T1000 (cell line): ENCODE measurements around the gene ATXN10.
"Not testable (repeated sequence)": the region's sequence is repeated elsewhere in the genome, so short reads cannot be mapped to it uniquely, and the experiment has no call there.

ENCODE experiments used
- DNase-seq: peaks from one replicate; lab custom pipeline; 2025; ENCODE audit warnings: mixed read lengths; lab: John Stamatoyannopoulos, UW

The ATXN10 gene, protein sequence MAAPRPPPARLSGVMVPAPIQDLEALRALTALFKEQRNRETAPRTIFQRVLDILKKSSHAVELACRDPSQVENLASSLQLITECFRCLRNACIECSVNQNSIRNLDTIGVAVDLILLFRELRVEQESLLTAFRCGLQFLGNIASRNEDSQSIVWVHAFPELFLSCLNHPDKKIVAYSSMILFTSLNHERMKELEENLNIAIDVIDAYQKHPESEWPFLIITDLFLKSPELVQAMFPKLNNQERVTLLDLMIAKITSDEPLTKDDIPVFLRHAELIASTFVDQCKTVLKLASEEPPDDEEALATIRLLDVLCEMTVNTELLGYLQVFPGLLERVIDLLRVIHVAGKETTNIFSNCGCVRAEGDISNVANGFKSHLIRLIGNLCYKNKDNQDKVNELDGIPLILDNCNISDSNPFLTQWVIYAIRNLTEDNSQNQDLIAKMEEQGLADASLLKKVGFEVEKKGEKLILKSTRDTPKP

GRCh38 chr22:45671783-45672563 lies at the start of gene ATXN10:
Gene ATXN10, plus strand, starts transcription at chr22:45671834. Its CDS starts 230 bp downstream, at chr22:45672064.
- peak; percentile 73 for DNase-seq

DNA sequence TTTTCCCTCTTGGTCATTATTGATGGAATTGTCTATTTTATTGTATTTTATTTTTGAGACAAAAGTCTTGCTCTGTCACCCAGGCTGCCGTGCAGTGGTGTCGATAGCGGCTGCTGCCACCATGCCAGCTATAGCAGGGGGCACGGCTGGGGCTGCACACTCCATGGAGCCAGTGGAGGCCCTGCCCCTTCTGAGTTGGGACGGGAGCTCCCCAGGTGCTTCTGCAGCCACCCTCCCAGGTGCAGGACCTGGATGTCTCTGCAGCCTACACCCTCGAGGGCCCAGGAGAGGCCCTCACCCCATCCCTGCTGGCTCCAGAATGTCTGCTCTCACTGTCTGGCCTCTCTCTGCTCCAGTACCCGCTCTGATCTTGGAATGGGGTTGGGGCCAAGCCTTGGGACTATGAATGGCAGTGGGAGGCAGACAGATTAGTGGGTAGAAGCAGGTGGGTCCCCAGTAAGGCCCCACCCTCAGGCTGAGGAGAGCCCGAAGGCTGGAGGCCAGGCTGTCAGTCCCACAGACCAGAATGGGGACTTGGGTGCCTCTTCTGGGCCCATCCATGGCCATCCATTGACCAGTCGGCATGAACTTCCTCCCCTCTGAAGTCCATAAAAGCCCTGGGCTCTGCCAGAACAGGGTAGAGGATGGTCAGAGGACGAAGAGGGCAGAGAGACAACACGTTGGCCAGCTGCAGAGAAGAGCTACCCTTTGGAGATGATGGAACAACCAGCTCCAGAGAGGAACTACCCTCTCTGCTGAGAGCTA lies 49.6 kb upstream of the ATXN10 start:
- DNase-seq = no peak

- not testable (repeated sequence) for DNase-seq
These were observed 48.0 kb upstream of the ATXN10 start for GRCh38 chr22:45623464-45624145.

DNA sequence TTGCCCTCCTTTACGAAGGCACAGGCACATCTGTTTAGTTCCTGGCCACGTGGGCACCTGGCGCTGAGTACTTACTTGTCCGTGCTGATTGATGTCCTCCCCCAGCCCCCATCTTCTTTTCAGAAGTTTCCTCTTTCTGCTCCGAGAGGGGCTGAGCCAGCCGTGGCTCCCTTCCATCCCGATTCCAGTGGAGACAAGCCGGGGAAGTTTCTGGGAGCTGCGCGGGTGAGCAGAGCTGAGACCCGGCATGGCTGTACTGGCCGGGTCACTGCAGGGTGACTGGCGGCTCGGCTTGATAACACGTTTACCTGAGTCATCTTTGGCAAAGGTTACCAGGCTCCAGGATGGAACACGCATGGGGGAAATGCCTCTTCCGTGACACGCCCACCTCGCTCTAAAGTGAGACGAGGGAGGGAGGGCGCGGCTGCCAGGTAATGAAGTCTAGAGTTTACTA lies 45.4 kb upstream of the ATXN10 start:
- no peak for DNase-seq

GRCh38 chr22:45627489-45628233 lies 44.0 kb upstream of the ATXN10 start:
- DNase-seq = no peak

DNA sequence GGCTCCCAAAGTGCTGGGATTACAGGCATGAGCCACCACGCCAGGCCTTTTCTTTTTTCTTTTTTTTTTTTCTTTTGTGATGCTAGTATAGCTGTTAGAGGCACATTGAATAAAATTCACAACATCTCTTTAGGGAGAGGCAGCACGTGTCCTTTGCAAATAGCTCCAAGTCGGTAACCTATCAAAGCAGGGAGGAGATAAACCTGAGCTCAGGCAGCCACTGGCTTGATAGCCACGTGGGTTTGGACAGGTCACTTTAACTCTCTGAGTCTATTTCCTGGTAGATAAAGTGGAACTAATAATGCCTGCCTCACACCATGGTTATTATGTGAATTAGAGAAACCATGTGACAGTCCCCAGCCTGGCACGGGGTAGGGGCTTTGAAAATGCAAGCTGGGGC lies 43.1 kb upstream of the ATXN10 start:
- DNase-seq = no peak

- DNase-seq = no peak
These were observed 42.1 kb upstream of the ATXN10 start for GRCh38 chr22:45629469-45630089.

- DNase-seq = no peak
These were observed 41.2 kb upstream of the ATXN10 start for GRCh38 chr22:45630436-45630835.

DNA sequence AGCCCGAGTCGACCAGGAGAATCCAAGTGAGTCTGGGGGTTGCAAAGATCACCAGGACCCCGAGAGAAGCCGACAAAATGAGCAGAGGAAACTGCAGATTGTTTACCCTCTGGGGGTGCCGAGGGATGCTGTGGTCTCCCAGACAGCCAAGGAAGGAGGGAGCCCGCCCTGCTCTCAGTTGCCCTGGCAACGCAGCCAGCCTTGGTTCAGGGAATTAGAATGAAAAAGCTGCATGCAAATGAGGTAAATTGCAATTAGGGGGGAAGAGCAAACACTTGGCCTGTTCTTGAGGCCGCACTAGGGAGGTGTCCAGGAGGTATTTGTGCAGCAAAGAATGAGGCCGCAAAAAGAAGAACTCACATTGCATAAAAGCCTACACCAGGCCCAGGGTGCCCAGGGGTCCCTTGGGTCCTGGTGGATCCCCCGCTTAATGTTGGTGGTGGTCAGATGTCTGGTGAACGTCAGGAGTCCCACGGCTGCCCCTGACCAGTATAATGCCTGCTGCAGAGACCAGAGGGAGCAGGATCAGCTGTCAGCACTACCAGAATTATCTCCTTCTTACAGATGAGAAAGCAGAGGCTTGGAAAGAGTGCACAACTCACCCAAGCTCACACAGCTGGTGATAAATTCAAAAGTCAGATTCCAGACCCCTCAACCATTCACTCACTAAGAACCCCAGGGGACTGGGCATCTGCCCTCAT lies 40.3 kb upstream of the ATXN10 start:
- no peak for DNase-seq

DNA sequence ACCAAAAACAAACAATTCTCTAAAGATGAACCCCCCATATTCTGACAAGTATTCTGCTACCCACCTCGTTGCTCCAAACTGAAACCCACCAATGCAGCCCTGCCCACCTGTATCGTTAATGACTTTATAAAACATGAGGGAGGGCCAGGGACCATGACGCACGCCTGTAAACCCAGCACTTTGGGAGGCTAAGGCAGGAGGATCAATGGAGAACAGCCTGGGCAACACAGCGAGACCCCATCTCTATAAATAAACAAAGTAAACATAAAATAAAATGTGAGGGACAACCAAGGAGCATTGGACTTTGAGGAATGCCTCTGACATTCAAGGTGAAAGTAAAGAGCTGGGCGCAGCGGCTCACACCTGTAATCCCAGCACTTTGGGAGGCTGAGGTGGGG lies 39.8 kb upstream of the ATXN10 start:
- DNase-seq = no peak

DNA sequence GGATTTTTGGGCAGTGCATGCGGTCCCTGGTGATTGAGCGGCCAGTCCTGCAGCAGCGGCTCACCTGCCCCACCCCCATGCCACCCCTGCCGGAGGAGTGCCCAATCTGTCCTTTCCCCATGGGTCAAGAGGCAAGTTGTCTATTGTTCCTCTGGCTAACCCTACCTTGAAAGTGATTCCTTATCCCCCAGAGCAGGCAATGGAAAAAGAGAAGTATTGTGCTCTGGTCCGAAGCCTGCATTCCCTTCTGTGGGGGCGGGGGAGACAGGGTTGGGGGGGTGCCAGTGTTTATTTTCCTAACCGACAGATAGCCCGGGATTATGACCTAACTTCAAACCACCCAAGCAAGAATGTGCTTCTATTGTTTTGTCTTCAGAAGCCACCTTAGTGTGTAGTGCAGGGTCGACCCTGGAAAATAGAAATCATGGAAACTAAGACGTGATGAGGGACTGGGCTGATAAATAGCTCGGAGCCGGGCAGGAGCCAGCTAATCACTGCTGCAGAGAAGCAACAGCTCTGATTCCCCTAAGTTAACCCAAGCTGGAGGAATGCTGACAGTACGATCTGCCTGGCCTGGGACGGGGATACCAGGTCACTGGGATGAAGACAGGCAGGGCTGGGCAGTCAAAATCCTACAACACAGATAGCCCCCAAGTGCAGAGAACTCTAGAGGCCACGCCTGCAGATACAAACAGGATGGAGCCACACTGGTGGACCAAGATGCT lies 38.7 kb upstream of the ATXN10 start:
- DNase-seq = no peak

DNA sequence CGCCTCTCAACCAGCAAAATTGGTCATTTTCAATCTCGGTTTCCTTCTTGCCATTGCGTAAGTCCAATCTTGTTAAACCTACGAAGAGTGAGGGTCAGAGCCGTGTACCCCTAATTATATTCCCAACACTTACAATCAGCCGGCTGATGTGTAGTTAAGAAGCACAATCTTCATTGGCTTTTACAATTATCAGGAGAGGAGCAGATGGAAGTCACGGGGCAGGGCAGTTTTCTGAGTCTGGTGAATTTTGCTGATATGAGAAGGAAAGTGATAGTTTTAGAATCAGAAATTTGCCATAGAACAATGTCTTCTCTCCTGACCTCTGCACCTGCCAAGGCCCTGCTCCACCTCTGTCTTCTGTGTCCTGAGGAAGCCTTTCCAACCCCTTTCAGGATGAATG lies 35.0 kb upstream of the ATXN10 start:
- no peak for DNase-seq

GRCh38 chr22:45638197-45638596 lies 33.4 kb upstream of the ATXN10 start:
- no peak for DNase-seq

- peak; percentile 27 for DNase-seq
These were observed 32.5 kb upstream of the ATXN10 start for GRCh38 chr22:45638834-45639746.

GRCh38 chr22:45639747-45640102 lies 31.9 kb upstream of the ATXN10 start:
- DNase-seq = no peak

- DNase-seq = no peak
These were observed 31.2 kb upstream of the ATXN10 start for GRCh38 chr22:45640291-45640940.

- DNase-seq = no peak
These were observed 30.6 kb upstream of the ATXN10 start for GRCh38 chr22:45640941-45641621.
